ENCODE data around the gene SEZ6.

- TF ChIP-seq TAF1 (IDR thresholded peaks at IDR 0.05; ENCODE audit: low read depth) (no peak), FOXM1 (IDR thresholded peaks at IDR 0.05; ENCODE audit: borderline replicate concordance, low read depth) (no peak), MAX (IDR thresholded peaks at IDR 0.05) (no peak), YY1 (IDR thresholded peaks at IDR 0.05; ENCODE audit: low read depth) (no peak), EP300 (IDR thresholded peaks at IDR 0.05; ENCODE audit: borderline replicate concordance) (no peak), ZBTB7A (IDR thresholded peaks at IDR 0.05; ENCODE audit: low read depth) (no peak), CEBPB (IDR thresholded peaks at IDR 0.05) (no peak), RAD21 (IDR thresholded peaks at IDR 0.05; ENCODE audit: low read depth) (no peak), CREB1 (IDR thresholded peaks at IDR 0.05; ENCODE audit: low read depth) (no peak), REST (IDR thresholded peaks at IDR 0.05; ENCODE audit: low read depth) (no peak), USF1 (IDR thresholded peaks at IDR 0.05) (no peak)
These were observed 8.9 kb upstream of the SEZ6 start for GRCh38 chr17:29014716-29015115.
